GM18909 (cell line): ENCODE data around the gene SLC35F1.

Experiments used
- ATAC-seq: cut with Tn5 transposase; IDR thresholded peaks from one replicate; pipeline ENCODE4 v1.9.1; 2021; ENCODE audit warnings: mild to moderate bottlenecking; ENCODE audit not compliant: unreplicated experiment, poor library complexity

SLC35F1 gene

DNA sequence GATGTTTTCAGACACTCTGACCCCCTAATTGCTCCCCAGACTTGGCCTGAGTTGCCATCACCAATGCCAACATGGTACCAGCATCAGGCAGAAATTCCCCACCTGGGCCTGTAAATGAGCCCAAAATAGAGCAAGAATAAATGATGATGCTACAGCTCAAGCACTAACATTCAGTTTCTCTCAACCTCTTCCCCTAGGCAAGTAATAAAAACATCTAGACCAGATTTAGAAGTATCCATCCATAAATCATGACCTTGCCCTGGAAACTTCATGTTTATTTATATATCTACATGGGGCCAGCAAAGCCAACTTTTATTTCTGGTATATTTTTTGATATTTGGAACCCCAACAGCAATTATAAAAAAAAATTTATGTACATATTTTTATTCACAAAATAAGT lies 419.6 kb downstream of the SLC35F1 start:
- ATAC-seq = no peak

DNA sequence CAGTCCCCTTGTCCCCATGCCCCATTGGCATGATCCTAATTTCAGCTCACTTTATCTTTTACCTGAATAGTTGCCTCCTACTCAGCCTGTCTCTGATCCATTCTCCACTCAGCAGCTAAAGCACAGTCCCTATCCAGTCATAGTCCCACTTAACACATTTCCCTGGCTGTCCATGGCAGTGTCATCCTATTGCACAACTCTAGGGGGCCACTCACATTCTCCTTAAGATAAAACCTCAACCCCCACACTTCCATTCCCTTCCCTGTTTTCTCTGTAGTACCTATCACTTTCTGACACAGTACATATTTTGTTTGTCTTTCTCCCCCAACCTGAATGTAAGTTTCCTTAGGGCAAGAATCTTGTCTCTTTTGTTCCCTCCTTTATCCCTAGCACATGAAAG lies 420.2 kb downstream of the SLC35F1 start:
- ATAC-seq = no peak

DNA sequence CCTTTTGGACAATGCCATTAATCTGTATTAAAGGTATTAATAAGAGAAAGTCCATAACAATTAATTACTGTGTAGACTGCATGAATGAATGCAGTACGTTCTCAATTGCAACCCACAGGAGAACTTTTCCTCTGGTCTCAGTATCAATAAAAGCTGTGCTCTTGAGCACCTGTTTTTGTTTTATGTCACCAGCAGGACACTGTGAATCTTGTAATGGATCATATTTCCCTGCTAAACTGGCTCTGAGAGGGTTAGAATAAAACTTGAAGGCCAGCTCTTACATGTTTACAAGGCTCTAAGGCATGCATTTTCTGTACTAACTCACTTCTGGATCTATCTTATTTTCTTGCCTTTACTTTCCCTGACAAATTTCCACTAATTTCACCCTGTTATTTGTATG lies 426.7 kb downstream of the SLC35F1 start:
- no peak for ATAC-seq

DNA sequence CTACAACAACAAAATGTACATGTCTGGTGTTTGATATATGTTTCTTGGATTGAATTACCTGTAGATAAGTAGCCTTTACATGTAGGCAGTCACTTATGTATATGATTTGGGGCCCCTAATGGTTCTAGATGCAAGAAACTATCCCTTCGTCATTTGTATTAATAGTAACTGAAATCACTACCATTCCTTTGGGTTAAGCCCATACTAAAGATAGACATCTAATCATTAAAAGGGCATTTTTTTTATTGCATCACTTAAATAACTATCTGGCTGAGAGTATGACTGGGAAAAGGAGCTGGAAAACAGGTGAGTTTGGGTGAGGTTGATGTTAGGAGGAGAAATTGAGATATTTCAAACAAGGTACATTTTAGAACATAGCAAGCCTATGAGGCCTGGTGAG lies 427.6 kb downstream of the SLC35F1 start:
- ATAC-seq = no peak

DNA sequence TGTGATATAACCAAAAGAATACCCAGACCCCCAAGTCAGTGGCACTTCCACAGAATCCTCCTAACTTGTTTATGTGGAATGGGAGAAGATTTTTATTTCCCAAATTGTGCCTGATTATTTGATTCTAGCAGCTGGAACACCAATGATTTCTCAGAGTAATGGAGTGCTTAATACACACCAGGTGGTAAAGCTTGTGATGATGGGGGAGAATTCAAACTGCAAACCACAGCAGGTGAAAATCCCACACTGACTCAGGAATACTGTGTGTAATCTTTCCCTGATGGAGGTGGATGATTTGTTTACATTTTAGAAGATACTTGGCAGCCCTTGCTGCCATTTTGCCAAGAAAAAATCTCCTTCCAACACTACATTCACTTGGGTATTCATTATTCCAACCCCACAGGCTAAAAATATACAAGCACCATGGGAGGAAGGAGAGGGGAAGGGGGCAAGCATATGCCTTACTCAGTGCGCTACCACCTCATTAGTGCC lies 428.3 kb downstream of the SLC35F1 start:
- no peak for ATAC-seq

DNA sequence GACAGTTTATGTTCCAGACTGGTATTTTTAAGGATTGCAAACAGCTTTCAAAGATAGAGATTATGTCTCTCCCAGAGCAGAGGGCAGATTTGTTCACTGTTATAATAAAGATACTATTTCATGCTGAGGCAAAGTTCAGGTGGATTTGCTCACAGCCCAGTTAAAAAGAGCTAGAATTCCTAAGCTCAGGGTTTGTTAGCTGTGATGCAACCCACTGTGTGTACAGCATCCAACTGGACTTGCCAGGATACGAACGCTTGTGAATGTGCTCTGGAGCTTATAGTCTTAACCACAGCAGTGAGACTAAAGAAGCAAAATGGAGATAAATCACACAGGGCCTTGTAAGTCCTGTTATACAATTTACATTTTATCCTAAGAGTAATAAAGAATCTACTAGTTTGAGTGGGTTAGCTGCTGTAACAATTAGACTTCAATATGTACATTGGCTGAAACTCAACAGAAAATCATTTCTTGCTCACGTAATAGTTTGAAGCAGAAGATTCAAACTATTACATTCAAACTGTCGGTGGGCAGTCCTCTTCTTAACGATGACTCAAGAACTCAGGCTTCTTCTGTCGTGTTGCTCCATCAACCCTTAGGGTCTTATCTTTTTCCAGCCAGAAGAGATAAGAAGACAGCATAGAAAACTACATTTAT lies 437.1 kb downstream of the SLC35F1 start:
- ATAC-seq = no peak

DNA sequence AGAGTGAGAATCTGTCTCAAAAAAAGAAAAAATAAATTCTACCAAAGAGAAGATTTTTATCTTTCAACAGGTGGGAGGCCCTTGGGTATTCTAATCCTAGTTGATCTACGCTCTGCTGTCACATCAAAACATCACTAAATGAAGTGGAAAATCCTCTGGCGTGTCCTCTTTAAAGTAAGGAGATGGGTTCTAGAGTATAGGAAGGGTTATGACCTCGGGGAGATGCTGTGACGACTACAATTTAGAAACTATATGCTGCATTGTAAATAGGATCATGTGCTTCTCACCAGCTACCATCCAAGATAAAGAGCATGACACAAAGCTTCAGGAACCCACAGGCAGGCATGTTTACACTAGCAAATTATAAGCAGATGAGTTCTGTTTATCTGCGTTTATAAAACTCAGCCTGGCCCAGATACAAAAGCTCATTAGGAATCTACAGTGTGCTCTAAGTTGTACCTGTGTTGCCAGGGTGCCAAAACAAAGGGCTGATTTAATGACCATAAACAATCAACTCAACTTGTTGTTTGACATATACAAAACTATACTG lies 443.9 kb downstream of the SLC35F1 start:
- ATAC-seq = no peak

DNA sequence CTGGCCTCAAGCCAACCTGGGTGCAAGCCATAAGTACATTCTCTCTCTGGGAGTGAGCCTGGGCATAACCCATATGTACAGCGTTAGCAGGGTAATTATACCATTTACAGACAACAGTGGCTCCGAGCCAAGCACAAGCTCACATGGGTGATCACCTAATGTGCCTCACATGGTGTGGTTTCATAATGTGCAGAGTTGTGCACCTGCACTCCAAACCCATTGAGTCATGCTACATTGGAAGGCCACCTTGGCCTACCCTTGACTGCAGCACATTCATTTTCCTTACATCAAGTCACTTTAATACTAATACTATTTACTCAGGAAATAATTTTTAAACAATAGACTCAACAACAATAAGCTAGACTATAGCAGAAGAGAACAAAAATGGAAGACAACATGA lies 446.5 kb downstream of the SLC35F1 start:
- no peak for ATAC-seq

DNA sequence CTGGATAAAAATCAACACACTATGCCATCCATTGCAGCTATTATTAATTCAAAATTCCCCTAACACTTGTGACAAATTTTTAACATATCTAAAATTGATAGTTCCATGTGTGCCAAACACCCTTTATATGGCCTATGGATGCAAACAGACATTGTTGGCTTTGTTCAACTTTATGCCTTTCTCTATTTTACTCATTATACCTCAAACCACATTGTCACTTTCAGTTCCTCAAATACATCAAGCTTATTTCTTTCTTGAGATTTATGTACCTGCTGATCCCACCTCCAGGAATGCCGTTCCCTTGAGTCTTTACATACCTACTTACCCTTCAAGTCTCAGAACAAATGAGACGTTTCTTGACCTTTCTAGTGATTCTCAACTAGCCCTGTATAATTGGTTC lies 447.6 kb downstream of the SLC35F1 start:
- ATAC-seq = peak; percentile 98

DNA sequence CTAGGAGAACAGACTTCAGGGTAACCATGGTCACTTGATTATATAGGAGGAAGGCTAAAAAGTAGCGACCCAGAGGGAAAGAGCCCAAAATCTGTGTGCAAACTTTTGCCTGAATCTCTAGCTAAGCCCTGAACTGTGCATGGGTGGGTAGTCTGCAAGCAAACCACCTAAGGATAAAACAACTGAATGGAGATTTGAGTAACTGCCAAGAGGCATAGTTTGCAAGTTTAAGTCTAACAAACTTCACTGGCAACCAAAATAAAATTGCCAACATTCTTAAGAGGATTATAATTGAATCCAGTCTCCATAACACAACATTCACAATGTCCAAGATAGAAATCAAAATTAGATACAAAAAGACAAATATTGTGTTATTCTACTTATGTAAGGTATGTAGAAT lies 449.0 kb downstream of the SLC35F1 start:
- ATAC-seq = no peak

DNA sequence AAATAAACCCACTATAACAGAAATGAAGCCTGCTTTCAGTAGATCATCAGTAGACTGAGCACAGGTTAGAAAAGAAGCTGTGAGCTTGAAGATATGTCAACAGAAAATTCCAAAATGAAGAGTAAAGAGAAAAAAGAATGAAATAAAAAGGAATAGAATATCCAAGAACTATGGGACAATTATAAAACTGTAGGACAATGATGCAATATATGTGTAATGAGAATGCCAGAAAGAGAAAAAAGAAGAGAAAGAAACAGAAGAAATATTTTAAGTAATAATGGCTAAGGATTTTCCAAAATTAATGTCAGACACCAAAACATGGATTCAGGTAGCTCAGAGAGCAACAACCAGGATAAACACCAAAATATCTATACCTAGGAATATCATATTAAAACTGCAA lies 449.6 kb downstream of the SLC35F1 start:
- no peak for ATAC-seq
